OCI-LY1 (cell line): ENCODE data around the gene ZBTB48.

ENCODE experiments used
- H2AFZ ChIP-seq: fragments of 200-600 bp; sonication (generic), shearing (Covaris generic); 2 replicates; pipeline ENCODE4 v1.6.0; 2014; ENCODE audit warnings: antibody characterized with exemption, mild to moderate bottlenecking, low read length
- H3F3A ChIP-seq: fragments of 200-600 bp; sonication (generic), shearing (Covaris generic); 2 replicates; pipeline ENCODE4 v1.6.0; 2014; ENCODE audit warnings: mild to moderate bottlenecking, antibody characterized with exemption, low read length, moderate library complexity; ENCODE audit not compliant: insufficient read depth
- H3K27ac ChIP-seq: fragments of 200-600 bp; sonication (generic); 2 replicates; pipeline ENCODE4 v1.5.1; 2014; ENCODE audit warnings: low read length, mixed run types, mild to moderate bottlenecking, low read depth; ENCODE audit not compliant: poor library complexity, severe bottlenecking
- H3K27me3 ChIP-seq: fragments of 200-600 bp; sonication (generic); 2 replicates; pipeline ENCODE4 v1.6.0; 2014; ENCODE audit warnings: antibody characterized with exemption, mild to moderate bottlenecking, low read length, moderate library complexity; ENCODE audit not compliant: insufficient read depth
- H3K36me3 ChIP-seq: fragments of 200-600 bp; sonication (generic); 2 replicates; pipeline ENCODE4 v1.6.1; 2014; ENCODE audit warnings: mild to moderate bottlenecking, antibody characterized with exemption, low read length, moderate library complexity, mixed read lengths; ENCODE audit not compliant: insufficient read depth
- H3K4me1 ChIP-seq: fragments of 200-600 bp; sonication (generic); 2 replicates; pipeline ENCODE4 v1.5.1; 2014; ENCODE audit warnings: mild to moderate bottlenecking, low read length, moderate library complexity; ENCODE audit not compliant: insufficient read depth, severe bottlenecking
- H3K4me2 ChIP-seq: fragments of 200-600 bp; sonication (generic), shearing (Covaris generic); 2 replicates; pipeline ENCODE4 v1.6.1; 2014; ENCODE audit warnings: low read length
- H3K4me3 ChIP-seq: fragments of 200-600 bp; sonication (generic); 2 replicates; pipeline ENCODE4 v1.5.1; 2014; ENCODE audit warnings: low read length, low read depth, mild to moderate bottlenecking, mixed read lengths; ENCODE audit not compliant: poor library complexity, severe bottlenecking
- H3K79me2 ChIP-seq: fragments of 200-600 bp; shearing (Covaris generic); 2 replicates; pipeline ENCODE4 v1.6.1; 2016; ENCODE audit warnings: mixed run types, low read length, mixed read lengths; ENCODE audit not compliant: insufficient read depth
- H3K9ac ChIP-seq: fragments of 200-600 bp; sonication (generic), shearing (Covaris generic); 2 replicates; pipeline ENCODE4 v1.6.1; 2014; ENCODE audit warnings: mild to moderate bottlenecking, low read length, mixed read lengths
- H3K9me2 ChIP-seq: fragments of 200-600 bp; sonication (generic), shearing (Covaris generic); 2 replicates; pipeline ENCODE4 v1.6.1; 2014; ENCODE audit warnings: low read depth, mild to moderate bottlenecking, low read length, mixed read lengths
- H3K9me3 ChIP-seq: fragments of 200-600 bp; shearing (Covaris generic); 2 replicates; pipeline ENCODE4 v1.6.1; 2014; ENCODE audit warnings: low read length, mixed read lengths
- H4K20me1 ChIP-seq: fragments of 200-600 bp; sonication (generic), shearing (Covaris generic); 2 replicates; pipeline ENCODE4 v1.6.0; 2016; ENCODE audit warnings: mild to moderate bottlenecking, low read length; ENCODE audit not compliant: insufficient read depth
- CTCF ChIP-seq: fragments of 200-600 bp; sonication (generic), shearing (Covaris generic); IDR thresholded peaks from 2 replicates; pipeline ENCODE4 v1.5.1; 2017; ENCODE audit warnings: mild to moderate bottlenecking, antibody characterized with exemption, low read length, moderate library complexity, mixed read lengths
- EZH2 ChIP-seq: fragments of 200-600 bp; sonication (generic), shearing (Covaris generic); IDR thresholded peaks from 2 replicates; pipeline ENCODE4 v1.8.0; 2017; ENCODE audit warnings: borderline replicate concordance, mixed run types, mild to moderate bottlenecking, antibody characterized with exemption, low read length, moderate library complexity, mixed read lengths

The ZBTB48 gene

GRCh38 chr1:6580119-6580592, 362 bp downstream of the ZBTB48 start:
- Histone ChIP-seq H3K4me2 (peak overlapping the region; percentile 69), H3K36me3 (peaks cover 17% of the 10 kb centered on the region; the same call in 1 of the 2 replicates), H3K9me2 (no peaks in the 10 kb centered on the region), H3K27ac (peak overlapping the region; percentile 86), H2AFZ (no peak overlapping the region), H3K27me3 (no peaks in the 10 kb centered on the region), H3K4me1 (peaks cover 66% of the 10 kb centered on the region), H3K4me3 (peak overlapping the region; percentile 76), H3K9me3 (no peaks in the 10 kb centered on the region), H3F3A (no peaks in the 10 kb centered on the region), H3K9ac (peak overlapping the region; percentile 75), H3K79me2 (no peaks in the 10 kb centered on the region), H4K20me1 (no peaks in the 10 kb centered on the region)
- TF ChIP-seq CTCF (no peak), EZH2 (no peak)

GRCh38 chr1:6580593-6581409, 1.0 kb downstream of the ZBTB48 start:
- H3K9me2 ChIP-seq: no peaks in the 10 kb centered on the region
- H3K9me3 ChIP-seq: no peaks in the 10 kb centered on the region
- H3K36me3 ChIP-seq: peaks cover 22% of the 10 kb centered on the region; the same call in 1 of the 2 replicates
- H2AFZ ChIP-seq: no peak overlapping the region
- no peaks in the 10 kb centered on the region; the same call in 1 of the 2 replicates for H3K79me2 ChIP-seq
- TF ChIP-seq EZH2: no peak
- peak; percentile 25; the same call in 1 of the 2 replicates for TF ChIP-seq CTCF
- H4K20me1 ChIP-seq: no peaks in the 10 kb centered on the region
- peak overlapping the region; percentile 75 for H3K9ac ChIP-seq
- H3K4me2 ChIP-seq: peak overlapping the region; percentile 69
- no peaks in the 10 kb centered on the region for H3K27me3 ChIP-seq
- H3K27ac ChIP-seq: peak overlapping the region; percentile 86
- peak overlapping the region; percentile 76 for H3K4me3 ChIP-seq
- H3F3A ChIP-seq: no peaks in the 10 kb centered on the region
- H3K4me1 ChIP-seq: peaks cover 72% of the 10 kb centered on the region

- Histone ChIP-seq H3F3A (no peaks in the 10 kb centered on the region), H3K36me3 (peaks cover 26% of the 10 kb centered on the region; the same call in 1 of the 2 replicates), H2AFZ (no peak overlapping the region), H3K27me3 (no peaks in the 10 kb centered on the region), H4K20me1 (no peaks in the 10 kb centered on the region), H3K9ac (peak overlapping the region; percentile 66), H3K4me2 (peak overlapping the region; percentile 69), H3K4me3 (peak overlapping the region; percentile 76), H3K79me2 (no peaks in the 10 kb centered on the region; the same call in 1 of the 2 replicates), H3K9me2 (no peaks in the 10 kb centered on the region), H3K4me1 (peaks cover 77% of the 10 kb centered on the region), H3K27ac (peak overlapping the region; percentile 86), H3K9me3 (no peaks in the 10 kb centered on the region)
- no peak for TF ChIP-seq CTCF
- no peak for TF ChIP-seq EZH2
These were observed 1.9 kb downstream of the ZBTB48 start for GRCh38 chr1:6581561-6582305.
